HepG2 (cell line): ENCODE results near the gene HNRNPUL1. TPM values are rescaled to one million over a fixed set of nuclear protein-coding genes. Genes with fewer than 3 reads are reported as not detected.

Source experiments
- ARID4A ChIP-seq: sonication (generic); formaldehyde crosslinking; IDR thresholded peaks from 2 replicates; pipeline ENCODE4 v1.5.0; 2020; ENCODE audit warnings: mild to moderate bottlenecking, missing genetic modification reagents, borderline replicate concordance
- CBX1 ChIP-seq: IDR thresholded peaks from one replicate; pipeline ENCODE4 v1.6.1; 2016; ENCODE audit warnings: antibody characterized with exemption, low read depth
- CBX2 ChIP-seq, 2 experiments: fragments of 200-600 bp in 1 of 2; sonication (generic); formaldehyde crosslinking in 1 of 2; IDR thresholded peaks; 2 replicates each; pipeline versions ENCODE4 v1.7.0 to v1.8.1; 2018 to 2022; ENCODE audit warnings: low read depth in 2 of 2, low read length in 1 of 2, mild to moderate bottlenecking in 1 of 2, missing genetic modification reagents in 1 of 2
- CBX5 ChIP-seq: sonication (generic); formaldehyde crosslinking; IDR thresholded peaks from 2 replicates; pipeline ENCODE4 v1.4.0; 2020; ENCODE audit warnings: missing genetic modification reagents, borderline replicate concordance
- CREM ChIP-seq, 2 experiments: sonication (generic) in 1 of 2; formaldehyde crosslinking in 1 of 2; IDR thresholded peaks; 2 replicates each; pipeline versions ENCODE4 v1.4.0 to v1.6.1; 2016 to 2020; ENCODE audit warnings: antibody characterized with exemption in 1 of 2, mild to moderate bottlenecking in 1 of 2, missing genetic modification reagents in 1 of 2
- DDIT3 ChIP-seq: sonication (generic); formaldehyde crosslinking; IDR thresholded peaks from 2 replicates; pipeline ENCODE4 v1.4.0; 2020; ENCODE audit warnings: mild to moderate bottlenecking, missing genetic modification reagents
- DNMT1 ChIP-seq: sonication (generic); formaldehyde crosslinking; IDR thresholded peaks from 2 replicates; pipeline ENCODE4 v1.5.1; 2020; ENCODE audit warnings: mild to moderate bottlenecking, missing genetic modification reagents
- GLI4 ChIP-seq: sonication (generic); formaldehyde crosslinking; IDR thresholded peaks from 2 replicates; pipeline ENCODE4 v1.5.1; 2020; ENCODE audit warnings: missing genetic modification reagents, mild to moderate bottlenecking, moderate library complexity, borderline replicate concordance
- IKZF4 ChIP-seq: sonication (generic); formaldehyde crosslinking; IDR thresholded peaks from 2 replicates; pipeline ENCODE4 v1.5.1; 2020; ENCODE audit warnings: borderline replicate concordance, mild to moderate bottlenecking, low read depth, missing genetic modification reagents; ENCODE audit errors: not compliant biosample characterization
- MEIS1 ChIP-seq: sonication (generic); formaldehyde crosslinking; IDR thresholded peaks from 2 replicates; pipeline ENCODE4 v1.9.0; 2021; ENCODE audit warnings: mild to moderate bottlenecking, missing genetic modification reagents, moderate library complexity, borderline replicate concordance
- RBM22 ChIP-seq: fragments of 200-400 bp; formaldehyde crosslinking; optimal IDR thresholded peaks from 2 replicates; pipeline ENCODE3; 2017; ENCODE audit warnings: mild to moderate bottlenecking, low read length, moderate library complexity
- TEAD3 ChIP-seq: optimal IDR thresholded peaks from 2 replicates; pipeline ENCODE3; 2016; ENCODE audit warnings: borderline replicate concordance
- TRIM24 ChIP-seq: sonication (generic); formaldehyde crosslinking; IDR thresholded peaks from 2 replicates; pipeline ENCODE4 v1.8.0; 2022; ENCODE audit warnings: mild to moderate bottlenecking, missing genetic modification reagents
- YEATS2 ChIP-seq: sonication (generic); formaldehyde crosslinking; IDR thresholded peaks from 2 replicates; pipeline ENCODE4 v1.4.0; 2020; ENCODE audit warnings: missing genetic modification reagents, borderline replicate concordance
- YEATS4 ChIP-seq: sonication (generic); formaldehyde crosslinking; IDR thresholded peaks from 2 replicates; pipeline ENCODE4 v1.4.0; 2020; ENCODE audit warnings: missing genetic modification reagents, borderline replicate concordance
- ZBTB33 ChIP-seq: sonication (generic); formaldehyde crosslinking; IDR thresholded peaks from 2 replicates; pipeline ENCODE4 v1.4.0; 2020; ENCODE audit warnings: missing genetic modification reagents
- ZFP62 ChIP-seq: sonication (generic); formaldehyde crosslinking; IDR thresholded peaks from 2 replicates; pipeline ENCODE4 v1.4.0; 2020; ENCODE audit warnings: missing genetic modification reagents
- ZNF547 ChIP-seq: sonication (generic); formaldehyde crosslinking; IDR thresholded peaks from 2 replicates; pipeline ENCODE4 v1.5.1; 2020; ENCODE audit warnings: mild to moderate bottlenecking, missing genetic modification reagents
- ZNF550 ChIP-seq: sonication (generic); formaldehyde crosslinking; IDR thresholded peaks from 2 replicates; pipeline ENCODE4 v1.4.0; 2020; ENCODE audit warnings: mild to moderate bottlenecking, missing genetic modification reagents, borderline replicate concordance
- ZNF556 ChIP-seq: sonication (generic); formaldehyde crosslinking; IDR thresholded peaks from 2 replicates; pipeline ENCODE4 v1.4.0; 2020; ENCODE audit warnings: mild to moderate bottlenecking, missing genetic modification reagents, borderline replicate concordance
- polyA plus RNA-seq, 8 experiments: library from polyadenylated mRNA; depleted of rRNA in 3 of 8; stranded (reverse) in 7 of 8; unstranded in 1 of 8; fragments of >200 nt; fragmentation: Illumina TruSeq in 4 of 8; extraction: Trizol in 4 of 8; gene quantifications; 2 replicates each; pipeline versions ENCODE4 v1.2.1 to v1.2.3, GENCODE V29; 2011 to 2016; ENCODE audit warnings: low read depth in 4 of 8, missing spikeins in 1 of 8, mixed read lengths in 1 of 8; ENCODE audit not compliant: insufficient read depth in 1 of 8
- total RNA-seq, 5 experiments: library from RNA; depleted of rRNA; stranded (reverse); fragments of >200 nt; fragmentation: Illumina TruSeq; extraction: Trizol; gene quantifications; 2 replicates each; pipeline ENCODE4 v1.2.3, GENCODE V29; 2016; ENCODE audit warnings: low read depth in 1 of 5
- TF ChIP-seq, protein P1 (sequence below): sonication (generic); formaldehyde crosslinking; conservative IDR thresholded peaks from 2 replicates; pipeline ENCODE4 v1.4.0; 2020; ENCODE audit warnings: missing genetic modification reagents

Gene HNRNPUL1
- total and polyA plus RNA-seq, 2 of the 13 experiments (the other 11 are each of a cell fraction or from before 2014, with no cell fraction given): 30.9 to 81.7 TPM

GRCh38 chr19:41308450-41309179, 44.4 kb downstream of the HNRNPUL1 start (continued):
- TF ChIP-seq ZBTB33 (CRISPR knock-in tag) (peak; percentile 55; the same call in 1 of the 2 replicates), TEAD3 (CRISPR knock-in tag) (peak; percentile 64), CREM (IDR thresholded peaks at IDR 0.05) (no peak), CREM (CRISPR knock-in tag; IDR thresholded peaks at IDR 0.05) (no peak), DNMT1 (CRISPR knock-in tag) (no peak), YEATS4 (CRISPR knock-in tag) (0 out of 2 replicates have a peak, but pooled peaks have one; percentile 33), ZNF550 (CRISPR knock-in tag) (no peak), RBM22 (peak; percentile 89), TRIM24 (CRISPR knock-in tag) (no peak), ZNF547 (0 out of 2 replicates have a peak, but pooled peaks have one; percentile 14), IKZF4 (CRISPR knock-in tag) (no peak), CBX1 (no peak), MEIS1 (CRISPR knock-in tag) (0 out of 2 replicates have a peak, but pooled peaks have one; percentile 28), DDIT3 (no peak), ZFP62 (CRISPR knock-in tag) (no peak), GLI4 (CRISPR knock-in tag) (no peak), ZNF556 (CRISPR knock-in tag) (no peak), CBX5 (no peak), YEATS2 (no peak), CBX2 (IDR thresholded peaks at IDR 0.05; ENCODE audit: low read depth, low read length) (no peak), CBX2 (CRISPR knock-in tag; IDR thresholded peaks at IDR 0.05; ENCODE audit: low read depth) (no peak), ARID4A (peak; percentile 31; the same call in 1 of the 2 replicates)
- TF ChIP-seq, protein P1, sequence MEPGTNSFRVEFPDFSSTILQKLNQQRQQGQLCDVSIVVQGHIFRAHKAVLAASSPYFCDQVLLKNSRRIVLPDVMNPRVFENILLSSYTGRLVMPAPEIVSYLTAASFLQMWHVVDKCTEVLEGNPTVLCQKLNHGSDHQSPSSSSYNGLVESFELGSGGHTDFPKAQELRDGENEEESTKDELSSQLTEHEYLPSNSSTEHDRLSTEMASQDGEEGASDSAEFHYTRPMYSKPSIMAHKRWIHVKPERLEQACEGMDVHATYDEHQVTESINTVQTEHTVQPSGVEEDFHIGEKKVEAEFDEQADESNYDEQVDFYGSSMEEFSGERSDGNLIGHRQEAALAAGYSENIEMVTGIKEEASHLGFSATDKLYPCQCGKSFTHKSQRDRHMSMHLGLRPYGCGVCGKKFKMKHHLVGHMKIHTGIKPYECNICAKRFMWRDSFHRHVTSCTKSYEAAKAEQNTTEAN: no peak
